ENCODE data around the gene VKORC1. TPM values are rescaled to one million over a fixed set of nuclear protein-coding genes. Genes with fewer than 3 reads are reported as not detected.
A peak's percentile ranks its signal among the peaks of the same experiment; 100 is the strongest.
"Not testable (repeated sequence)": the region's sequence is repeated elsewhere in the genome, so short reads cannot be mapped to it uniquely, and the experiment has no call there.

The VKORC1 gene
- total RNA-seq, 1 donor from 2014 or later, result 59.6 TPM

DNA sequence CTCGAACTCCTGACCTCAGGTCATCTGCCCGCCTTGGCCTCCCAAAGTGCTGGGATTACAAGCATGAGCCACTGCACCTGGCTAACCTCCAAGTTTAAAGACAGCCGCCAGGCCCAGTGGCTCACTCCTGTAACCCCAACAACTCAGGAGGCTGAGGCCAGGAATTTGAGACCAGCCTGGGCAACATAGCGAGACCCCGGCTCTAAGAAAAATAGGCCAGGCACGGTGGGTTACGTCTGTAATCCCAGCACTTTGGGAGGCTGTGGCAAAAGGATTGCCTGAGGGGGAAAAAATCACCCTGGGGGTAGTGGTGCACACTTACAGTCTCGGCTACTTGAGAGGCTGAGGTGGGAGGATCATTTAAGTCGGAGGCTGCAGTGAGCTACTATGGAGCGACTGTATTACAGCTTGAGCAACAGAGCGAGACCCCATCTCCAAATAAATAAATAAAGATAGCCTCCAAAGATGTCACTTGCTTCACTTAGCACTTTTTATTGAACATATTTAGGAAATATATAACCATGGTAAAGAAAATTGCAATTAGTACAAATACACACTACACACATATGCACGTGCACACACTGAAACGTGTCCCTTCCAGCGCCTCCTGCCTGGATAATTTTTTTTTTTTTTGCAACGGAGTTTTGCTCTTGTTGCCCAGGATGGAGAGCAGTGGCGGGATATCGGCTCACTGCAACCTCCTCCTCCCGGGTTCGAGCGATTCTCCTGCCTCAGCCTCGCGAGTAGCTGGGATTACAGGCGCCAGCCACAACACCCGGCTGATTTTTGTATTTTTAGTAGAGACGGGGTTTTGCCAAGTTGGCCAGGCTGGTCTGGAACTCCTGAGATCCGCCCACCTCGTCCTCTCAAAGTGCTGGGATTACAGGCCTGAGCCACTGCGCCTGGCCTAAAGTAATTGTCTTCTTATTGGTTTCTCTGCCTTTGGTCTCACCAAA lies 12.2 kb upstream of the VKORC1 start:
- H3K9me3 Mint-ChIP-seq (ENCODE audit: unreplicated experiment), result no peaks in the 10 kb centered on the region
- H3K4me1 Mint-ChIP-seq (ENCODE audit: unreplicated experiment), result peaks cover 9% of the 10 kb centered on the region
- TF ChIP-seq, protein P1, sequence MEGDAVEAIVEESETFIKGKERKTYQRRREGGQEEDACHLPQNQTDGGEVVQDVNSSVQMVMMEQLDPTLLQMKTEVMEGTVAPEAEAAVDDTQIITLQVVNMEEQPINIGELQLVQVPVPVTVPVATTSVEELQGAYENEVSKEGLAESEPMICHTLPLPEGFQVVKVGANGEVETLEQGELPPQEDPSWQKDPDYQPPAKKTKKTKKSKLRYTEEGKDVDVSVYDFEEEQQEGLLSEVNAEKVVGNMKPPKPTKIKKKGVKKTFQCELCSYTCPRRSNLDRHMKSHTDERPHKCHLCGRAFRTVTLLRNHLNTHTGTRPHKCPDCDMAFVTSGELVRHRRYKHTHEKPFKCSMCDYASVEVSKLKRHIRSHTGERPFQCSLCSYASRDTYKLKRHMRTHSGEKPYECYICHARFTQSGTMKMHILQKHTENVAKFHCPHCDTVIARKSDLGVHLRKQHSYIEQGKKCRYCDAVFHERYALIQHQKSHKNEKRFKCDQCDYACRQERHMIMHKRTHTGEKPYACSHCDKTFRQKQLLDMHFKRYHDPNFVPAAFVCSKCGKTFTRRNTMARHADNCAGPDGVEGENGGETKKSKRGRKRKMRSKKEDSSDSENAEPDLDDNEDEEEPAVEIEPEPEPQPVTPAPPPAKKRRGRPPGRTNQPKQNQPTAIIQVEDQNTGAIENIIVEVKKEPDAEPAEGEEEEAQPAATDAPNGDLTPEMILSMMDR (IDR thresholded peaks at IDR 0.05; ENCODE audit: unreplicated experiment), result no peak
- no peak for DNase-seq (ENCODE audit: low spot score)
- H3K27ac Mint-ChIP-seq (ENCODE audit: unreplicated experiment), result no peak overlapping the region
- peaks cover 22% of the 10 kb centered on the region for H3K36me3 Mint-ChIP-seq (ENCODE audit: low read depth, unreplicated experiment)
- H3K27me3 Mint-ChIP-seq (ENCODE audit: unreplicated experiment), result peaks cover 20% of the 10 kb centered on the region
- H3K4me3 Mint-ChIP-seq (ENCODE audit: unreplicated experiment), result peak overlapping the region; percentile 97

DNA sequence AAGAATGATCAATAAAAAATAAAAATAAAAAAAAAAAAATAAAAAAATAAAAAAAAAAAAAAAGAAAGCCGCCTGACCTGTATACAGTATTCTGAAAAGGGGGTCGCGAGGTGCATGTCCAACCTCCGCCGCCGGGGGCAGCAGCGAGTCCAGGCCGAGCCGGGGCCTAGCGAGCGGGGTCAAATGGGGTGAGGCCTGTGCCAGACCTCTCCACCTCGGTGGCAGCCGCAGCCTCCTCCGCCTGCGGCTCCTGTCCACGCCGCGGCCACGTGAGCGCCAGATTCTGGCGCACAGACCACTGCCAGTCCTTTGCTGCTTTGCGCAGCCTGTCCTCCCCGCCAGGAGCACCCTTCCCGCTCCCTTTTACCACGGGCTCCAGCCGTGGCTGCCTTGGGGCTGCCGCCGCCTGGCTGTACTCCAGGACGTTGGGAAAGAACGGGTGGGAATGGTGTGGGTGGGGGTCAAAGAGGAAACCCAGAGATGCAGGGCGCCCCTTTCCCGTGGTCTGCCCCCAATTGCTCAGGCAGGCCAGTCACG lies 11.1 kb upstream of the VKORC1 start:
- Mint-ChIP-seq H3K36me3 (ENCODE audit: low read depth, unreplicated experiment) (peaks cover 16% of the 10 kb centered on the region), H3K4me1 (ENCODE audit: unreplicated experiment) (peaks cover 9% of the 10 kb centered on the region), H3K27ac (ENCODE audit: unreplicated experiment) (no peak overlapping the region), H3K9me3 (ENCODE audit: unreplicated experiment) (no peaks in the 10 kb centered on the region), H3K4me3 (ENCODE audit: unreplicated experiment) (no peak overlapping the region), H3K27me3 (ENCODE audit: unreplicated experiment) (peaks cover 21% of the 10 kb centered on the region)
- peak; percentile 93 for DNase-seq (ENCODE audit: low spot score)
- TF ChIP-seq, protein P1 (IDR thresholded peaks at IDR 0.05; ENCODE audit: unreplicated experiment), result peak; percentile 83

DNA sequence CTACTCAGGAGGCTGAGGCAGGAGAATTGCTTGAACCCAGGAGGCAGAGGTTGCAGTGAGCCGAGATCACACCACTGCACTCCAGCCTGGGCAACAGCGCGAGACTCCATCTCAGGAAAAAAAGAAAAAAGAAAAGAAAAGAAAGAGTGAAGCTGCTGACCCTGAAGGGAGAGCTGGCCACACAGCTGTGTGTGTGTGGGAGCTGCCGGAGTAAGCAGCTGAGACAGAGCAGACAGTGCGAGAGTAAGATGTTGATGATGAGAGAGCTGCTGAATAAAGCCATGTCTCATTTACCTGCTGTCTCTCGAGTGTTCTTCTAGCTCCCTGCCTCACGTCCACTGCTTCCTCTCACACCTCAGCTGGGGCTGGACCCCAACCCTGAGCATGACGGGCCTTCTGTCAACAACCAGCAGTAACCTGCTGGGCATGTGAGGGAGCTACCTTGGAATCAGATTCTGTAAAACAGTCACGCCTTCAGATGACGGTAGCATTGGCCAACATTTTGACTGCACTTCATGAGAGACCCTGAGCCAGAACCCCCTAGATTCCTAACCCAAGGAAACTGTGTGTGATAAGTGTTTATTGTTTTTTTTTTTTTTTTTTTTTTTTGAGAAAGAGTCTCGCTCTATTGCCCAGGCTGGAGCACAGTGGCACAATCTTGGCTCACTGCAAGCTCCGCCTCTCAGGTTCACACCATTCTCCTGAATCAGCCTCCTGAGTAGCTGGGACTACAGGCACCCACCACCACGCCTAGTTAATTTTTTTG lies 6.5 kb upstream of the VKORC1 start:
- H3K4me1 Mint-ChIP-seq (ENCODE audit: unreplicated experiment); H3K27me3 Mint-ChIP-seq (ENCODE audit: unreplicated experiment); DNase-seq (ENCODE audit: low spot score); H3K36me3 Mint-ChIP-seq (ENCODE audit: low read depth, unreplicated experiment); H3K4me3 Mint-ChIP-seq (ENCODE audit: unreplicated experiment); H3K27ac Mint-ChIP-seq (ENCODE audit: unreplicated experiment); H3K9me3 Mint-ChIP-seq (ENCODE audit: unreplicated experiment): not testable (repeated sequence)

DNA sequence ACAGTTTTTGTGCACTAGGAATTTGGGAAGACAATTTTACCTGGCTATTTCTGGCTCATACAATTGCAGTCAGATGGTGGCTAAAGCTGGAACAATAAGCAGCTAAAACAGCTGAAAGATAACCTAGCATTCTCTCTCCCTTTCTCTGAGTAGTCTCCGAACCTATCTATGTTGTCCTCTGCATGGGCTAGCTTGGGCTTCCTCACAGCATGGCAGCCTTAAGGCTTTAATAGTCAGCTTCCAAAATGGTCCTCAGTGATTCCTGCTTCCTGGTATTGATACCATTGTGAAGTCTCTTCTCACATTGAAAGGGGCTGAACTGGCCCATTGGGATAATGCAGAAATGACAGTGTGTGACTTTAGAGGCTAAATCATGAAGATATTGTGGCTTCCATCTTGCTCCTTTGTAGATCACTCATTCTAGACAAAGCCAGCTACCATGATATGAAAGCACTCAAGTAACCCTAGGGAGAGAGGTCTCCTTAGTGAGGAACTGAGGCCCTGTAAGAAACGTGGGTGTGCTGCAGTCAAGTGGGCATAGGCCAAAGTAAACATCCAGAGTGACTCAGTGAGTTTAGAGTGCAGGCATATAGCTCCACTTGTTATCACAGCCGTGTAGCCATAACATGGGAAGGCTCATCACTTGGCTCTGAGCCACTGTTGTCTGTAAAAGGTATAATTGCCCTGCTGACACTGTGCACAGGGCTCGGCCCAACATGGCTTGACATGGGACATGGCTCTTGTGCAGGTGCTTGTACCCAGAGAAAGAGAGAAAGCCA lies 5.5 kb upstream of the VKORC1 start:
- no peak for DNase-seq (ENCODE audit: low spot score)
- H3K27ac Mint-ChIP-seq (ENCODE audit: unreplicated experiment), result peak overlapping the region; percentile 31
- peaks cover 6% of the 10 kb centered on the region for H3K4me1 Mint-ChIP-seq (ENCODE audit: unreplicated experiment)
- TF ChIP-seq, protein P1 (IDR thresholded peaks at IDR 0.05; ENCODE audit: unreplicated experiment), result no peak
- H3K9me3 Mint-ChIP-seq (ENCODE audit: unreplicated experiment), result no peaks in the 10 kb centered on the region
- H3K4me3 Mint-ChIP-seq (ENCODE audit: unreplicated experiment), result no peak overlapping the region
- H3K36me3 Mint-ChIP-seq (ENCODE audit: low read depth, unreplicated experiment), result peaks cover 9% of the 10 kb centered on the region
- peaks cover 9% of the 10 kb centered on the region for H3K27me3 Mint-ChIP-seq (ENCODE audit: unreplicated experiment)

DNA sequence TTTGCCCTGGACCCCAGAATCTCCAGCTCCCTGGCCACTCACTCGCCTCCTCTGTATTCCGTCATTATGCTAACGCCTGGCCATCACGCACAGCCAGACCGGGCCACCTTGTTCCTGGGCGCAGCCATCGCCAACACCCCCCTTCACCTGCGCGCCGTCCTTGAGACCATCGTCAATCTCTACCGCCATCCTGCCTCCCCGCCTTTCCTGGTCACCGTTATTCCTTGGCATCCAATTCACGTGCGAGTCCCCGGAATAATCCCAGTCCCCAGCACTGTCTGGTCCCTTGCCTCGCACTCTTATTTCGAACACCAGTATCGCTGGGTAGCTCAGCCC lies 541 bp downstream of the VKORC1 start:
- Mint-ChIP-seq H3K9me3 (ENCODE audit: unreplicated experiment) (no peaks in the 10 kb centered on the region), H3K4me3 (ENCODE audit: unreplicated experiment) (peak overlapping the region; percentile 94), H3K36me3 (ENCODE audit: low read depth, unreplicated experiment) (peaks cover 10% of the 10 kb centered on the region), H3K27me3 (ENCODE audit: unreplicated experiment) (peaks cover 26% of the 10 kb centered on the region), H3K27ac (ENCODE audit: unreplicated experiment) (peak overlapping the region; percentile 21), H3K4me1 (ENCODE audit: unreplicated experiment) (peaks cover 11% of the 10 kb centered on the region)
- no peak for DNase-seq (ENCODE audit: low spot score)
- TF ChIP-seq, protein P1 (IDR thresholded peaks at IDR 0.05; ENCODE audit: unreplicated experiment), result no peak

All from endothelial cell (in vitro differentiated cells).